ENCODE data around the gene NWD2. TPM values are rescaled to one million over a fixed set of nuclear protein-coding genes. Genes with fewer than 3 reads are reported as not detected.
A peak's percentile ranks its signal among the peaks of the same experiment; 100 is the strongest.

Gene NWD2
- total RNA-seq, 1 donor from 2014 or later: 0.49 TPM

DNA sequence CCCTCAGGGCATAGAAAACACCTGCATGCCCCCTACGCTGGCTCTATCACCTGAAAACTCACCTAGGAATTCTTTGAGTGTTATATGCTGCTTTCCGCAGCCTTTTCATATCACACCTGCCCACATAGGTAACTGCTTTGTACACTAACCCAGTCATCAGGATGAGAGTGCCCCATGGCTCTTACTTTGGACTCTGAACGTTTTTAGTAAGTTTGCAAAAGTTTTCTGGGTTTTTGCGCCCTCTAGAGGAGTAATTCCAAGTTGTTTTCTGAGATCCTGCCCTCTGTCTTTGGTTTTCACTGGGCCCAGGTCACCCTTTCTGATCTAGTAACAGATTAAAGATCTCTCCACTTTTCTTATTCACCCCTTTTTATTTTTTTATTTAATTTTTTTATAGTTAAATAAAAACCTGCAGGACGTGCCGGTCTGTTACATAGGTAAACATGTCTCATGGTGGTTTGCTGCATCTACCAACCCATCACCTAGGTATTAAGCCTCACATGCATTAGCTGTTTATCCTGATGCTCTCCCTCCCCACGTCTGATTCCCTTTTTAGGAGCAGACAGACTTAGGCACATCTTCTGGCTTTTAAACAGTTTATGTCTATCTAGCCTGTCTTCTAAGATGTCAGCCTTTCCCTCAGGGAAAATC, 139.2 kb downstream of the NWD2 start:
- Histone ChIP-seq H3K27me3 (no peaks in the 10 kb centered on the region), H3K36me3 (no peaks in the 10 kb centered on the region), H3K9me3 (no peaks in the 10 kb centered on the region), H3K4me3 (no peak overlapping the region), H3K4me1 (no peaks in the 10 kb centered on the region), H3K27ac (no peak overlapping the region)
- intact Hi-C loops (cut with DNase I): no loop called here
- TF ChIP-seq, protein P1, sequence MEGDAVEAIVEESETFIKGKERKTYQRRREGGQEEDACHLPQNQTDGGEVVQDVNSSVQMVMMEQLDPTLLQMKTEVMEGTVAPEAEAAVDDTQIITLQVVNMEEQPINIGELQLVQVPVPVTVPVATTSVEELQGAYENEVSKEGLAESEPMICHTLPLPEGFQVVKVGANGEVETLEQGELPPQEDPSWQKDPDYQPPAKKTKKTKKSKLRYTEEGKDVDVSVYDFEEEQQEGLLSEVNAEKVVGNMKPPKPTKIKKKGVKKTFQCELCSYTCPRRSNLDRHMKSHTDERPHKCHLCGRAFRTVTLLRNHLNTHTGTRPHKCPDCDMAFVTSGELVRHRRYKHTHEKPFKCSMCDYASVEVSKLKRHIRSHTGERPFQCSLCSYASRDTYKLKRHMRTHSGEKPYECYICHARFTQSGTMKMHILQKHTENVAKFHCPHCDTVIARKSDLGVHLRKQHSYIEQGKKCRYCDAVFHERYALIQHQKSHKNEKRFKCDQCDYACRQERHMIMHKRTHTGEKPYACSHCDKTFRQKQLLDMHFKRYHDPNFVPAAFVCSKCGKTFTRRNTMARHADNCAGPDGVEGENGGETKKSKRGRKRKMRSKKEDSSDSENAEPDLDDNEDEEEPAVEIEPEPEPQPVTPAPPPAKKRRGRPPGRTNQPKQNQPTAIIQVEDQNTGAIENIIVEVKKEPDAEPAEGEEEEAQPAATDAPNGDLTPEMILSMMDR (IDR thresholded peaks at IDR 0.05): peak in 1 of 3 experiments; percentile 31
- TF ChIP-seq POLR2AphosphoS5 (IDR thresholded peaks at IDR 0.05; ENCODE audit: insufficient read depth in 1 of 2, low read depth in 1 of 2): no peak
- no peak for TF ChIP-seq POLR2A (IDR thresholded peaks at IDR 0.05)
- no peak for DNase-seq (ENCODE audit: extremely low spot score in 2 of 2)

DNA sequence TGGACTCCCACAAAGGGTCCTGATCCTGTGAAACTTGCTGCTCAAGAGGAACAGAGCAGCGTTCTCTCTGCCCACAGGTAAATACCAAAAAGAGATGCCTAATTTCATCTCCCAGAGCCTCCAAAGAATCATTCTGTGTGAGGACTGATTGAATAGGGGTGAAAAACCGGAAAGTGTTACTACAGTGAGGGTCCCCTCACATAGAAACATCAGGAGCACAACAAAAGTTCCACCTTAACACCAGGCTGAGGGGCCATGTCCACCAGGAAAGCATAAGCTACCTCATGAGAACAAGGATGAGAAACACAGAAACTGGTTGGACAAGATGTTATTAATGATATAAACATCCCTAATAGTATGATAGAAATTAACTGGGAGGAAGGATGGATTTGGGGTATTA, 140.9 kb downstream of the NWD2 start:
- DNase-seq (ENCODE audit: extremely low spot score in 2 of 2): no peak
- Histone ChIP-seq H3K27ac (no peak overlapping the region), H3K4me1 (no peaks in the 10 kb centered on the region), H3K36me3 (no peaks in the 10 kb centered on the region), H3K4me3 (no peak overlapping the region), H3K9me3 (no peaks in the 10 kb centered on the region), H3K27me3 (no peaks in the 10 kb centered on the region)
- TF ChIP-seq POLR2AphosphoS5 (IDR thresholded peaks at IDR 0.05; ENCODE audit: insufficient read depth in 1 of 2, low read depth in 1 of 2) (no peak), POLR2A (IDR thresholded peaks at IDR 0.05) (no peak)
- TF ChIP-seq, protein P1 (IDR thresholded peaks at IDR 0.05): no peak
- intact Hi-C loops (cut with DNase I): no loop called here

DNA sequence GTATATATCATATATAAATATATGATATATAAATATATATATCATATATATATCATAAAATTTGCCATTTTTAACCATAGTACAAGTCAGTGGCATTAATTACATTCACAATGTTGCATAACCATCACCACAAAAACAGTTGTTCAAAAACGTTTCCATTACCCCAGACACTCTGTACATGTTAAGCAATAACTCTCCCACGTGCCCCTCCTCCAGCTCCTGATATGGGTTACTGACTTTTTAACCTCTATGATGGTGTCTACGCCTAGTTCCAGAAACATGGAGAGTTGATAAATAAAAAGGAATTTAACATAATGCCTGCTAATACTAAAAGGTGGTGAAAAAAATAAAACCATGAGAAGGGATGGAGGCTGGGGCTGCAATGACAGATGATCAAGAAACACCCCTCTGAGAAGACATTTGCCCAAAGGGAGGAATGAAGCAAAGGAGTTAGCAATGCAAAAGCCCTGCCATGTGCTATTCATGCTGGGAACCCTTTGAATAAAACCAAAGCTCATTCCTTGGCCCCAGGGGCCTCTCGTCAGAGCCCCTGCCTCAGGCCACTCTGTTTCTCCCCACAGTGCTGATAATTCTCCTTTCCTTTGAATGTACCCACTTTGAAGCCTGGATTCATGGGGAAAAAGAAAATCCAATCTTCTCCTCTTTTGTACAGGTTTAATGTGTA, 144.3 kb downstream of the NWD2 start:
- intact Hi-C loops (cut with DNase I): no loop called here
- Histone ChIP-seq H3K27me3 (no peaks in the 10 kb centered on the region), H3K27ac (no peak overlapping the region), H3K36me3 (no peaks in the 10 kb centered on the region), H3K4me3 (no peak overlapping the region), H3K4me1 (no peaks in the 10 kb centered on the region), H3K9me3 (no peaks in the 10 kb centered on the region)
- TF ChIP-seq POLR2AphosphoS5 (IDR thresholded peaks at IDR 0.05; ENCODE audit: insufficient read depth in 1 of 2, low read depth in 1 of 2): no peak
- TF ChIP-seq POLR2A (IDR thresholded peaks at IDR 0.05): no peak
- TF ChIP-seq, protein P1 (IDR thresholded peaks at IDR 0.05): no peak
- no peak for DNase-seq (ENCODE audit: extremely low spot score in 2 of 2)

DNA sequence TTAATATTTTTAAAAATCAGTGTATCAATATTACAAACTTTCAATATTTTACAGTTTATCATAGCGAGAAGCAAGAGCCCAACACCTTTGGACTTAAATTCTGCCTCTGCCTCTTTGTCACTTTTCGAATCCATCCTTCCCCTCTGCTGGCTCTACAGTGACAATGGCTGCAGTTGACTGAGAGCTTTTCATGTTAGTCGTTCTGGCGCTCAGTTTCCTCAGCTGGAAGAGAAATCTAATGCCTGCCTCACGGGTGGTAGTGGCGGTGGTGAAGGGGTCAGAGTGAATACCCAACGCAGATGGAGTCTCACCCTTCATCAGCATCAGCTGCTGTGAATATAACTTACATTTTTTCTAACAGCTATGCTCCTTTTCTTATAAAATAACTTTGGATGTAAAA, 144.8 kb downstream of the NWD2 start:
- Histone ChIP-seq H3K4me3 (no peak overlapping the region), H3K36me3 (no peaks in the 10 kb centered on the region), H3K27ac (no peak overlapping the region), H3K27me3 (no peaks in the 10 kb centered on the region), H3K9me3 (no peaks in the 10 kb centered on the region), H3K4me1 (no peaks in the 10 kb centered on the region)
- TF ChIP-seq POLR2A (IDR thresholded peaks at IDR 0.05) (no peak), POLR2AphosphoS5 (IDR thresholded peaks at IDR 0.05; ENCODE audit: insufficient read depth in 1 of 2, low read depth in 1 of 2) (no peak)
- TF ChIP-seq, protein P1 (IDR thresholded peaks at IDR 0.05): no peak
- DNase-seq (ENCODE audit: extremely low spot score in 2 of 2): no peak
- intact Hi-C loops (cut with DNase I): no loop called here

DNA sequence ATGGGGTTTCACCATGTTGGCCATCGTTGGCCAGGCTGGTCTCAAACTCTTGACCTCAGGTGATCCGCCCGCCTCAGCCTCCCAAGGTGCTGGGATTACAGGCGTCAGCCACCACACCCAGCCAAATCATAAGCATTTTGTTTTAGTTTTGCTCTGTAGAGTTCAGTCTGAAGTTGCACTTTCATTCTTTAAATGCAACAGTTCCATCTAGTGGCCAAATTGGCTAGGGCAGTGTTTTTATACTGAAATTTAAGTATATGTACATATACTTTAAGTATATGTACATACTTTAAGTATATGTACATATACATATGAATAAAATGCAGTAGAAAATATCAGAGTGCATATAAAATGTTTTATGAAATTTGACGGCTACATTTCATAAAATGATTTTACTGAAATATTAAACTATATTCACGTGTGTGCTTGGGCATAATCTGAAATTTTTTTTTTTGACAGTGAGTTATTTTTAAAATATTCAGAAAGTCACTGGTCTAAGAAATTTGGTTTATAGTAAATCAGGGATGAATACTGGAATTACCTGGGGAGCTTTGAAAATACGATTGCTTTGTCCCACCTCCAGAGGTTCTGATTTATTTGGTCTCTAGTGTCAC, 145.5 kb downstream of the NWD2 start:
- intact Hi-C loops (cut with DNase I): no loop called here
- Histone ChIP-seq H3K27ac (no peak overlapping the region), H3K36me3 (no peaks in the 10 kb centered on the region), H3K9me3 (no peaks in the 10 kb centered on the region), H3K4me1 (no peaks in the 10 kb centered on the region), H3K27me3 (no peaks in the 10 kb centered on the region), H3K4me3 (no peak overlapping the region)
- no peak for DNase-seq (ENCODE audit: extremely low spot score in 2 of 2)
- TF ChIP-seq, protein P1 (IDR thresholded peaks at IDR 0.05): peak in 2 of 3 experiments; percentile 34 to 54
- no peak for TF ChIP-seq POLR2AphosphoS5 (IDR thresholded peaks at IDR 0.05; ENCODE audit: insufficient read depth in 1 of 2, low read depth in 1 of 2)

Measured in vagina (tissue), 2 donors.